ENCODE measurements around the gene GPR171.

The GPR171 gene

DNA sequence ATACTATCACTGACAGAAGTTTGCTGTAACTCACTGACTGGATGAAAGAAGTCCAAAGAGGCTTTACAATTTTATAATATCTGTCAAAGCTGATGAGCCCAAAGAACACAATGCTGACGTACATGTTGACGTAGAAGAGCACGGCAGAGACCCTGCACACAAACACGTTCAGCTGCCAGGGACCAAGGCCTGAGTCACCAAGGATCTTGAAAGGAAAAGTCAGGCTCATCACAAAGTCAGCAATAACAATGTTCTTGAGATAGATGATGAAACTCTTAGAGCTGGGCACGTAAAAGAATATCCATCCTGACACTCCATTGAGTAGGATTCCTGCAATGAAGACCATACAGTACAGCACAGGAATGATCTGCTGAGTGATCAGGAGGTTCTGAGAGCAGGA lies 10.9 kb upstream of the GPR171 start:
- Histone ChIP-seq H3K9ac (ENCODE audit: low read length) (no peak overlapping the region), H4K8ac (ENCODE audit: low read length) (no peak overlapping the region), H2BK15ac (ENCODE audit: low read depth, poor library complexity, severe bottlenecking) (no peak overlapping the region), H3K9me3 (ENCODE audit: control insufficient read depth, low read length) (no peaks in the 10 kb centered on the region), H3K27ac (ENCODE audit: low read length, poor library complexity, severe bottlenecking) (no peak overlapping the region), H3K4me1 (ENCODE audit: control insufficient read depth, insufficient read depth, low read depth, low read length) (peaks cover 10% of the 10 kb centered on the region), H2AFZ (ENCODE audit: low read depth, low read length) (no peak overlapping the region), H2BK12ac (ENCODE audit: low read length in 2 of 2) (no peak overlapping the region), H2AK5ac (ENCODE audit: low read length, severe bottlenecking) (no peak overlapping the region), H3K4me2 (ENCODE audit: low read length, poor library complexity, severe bottlenecking) (no peak overlapping the region), H2BK120ac (ENCODE audit: low read depth, low read length) (no peak overlapping the region), H3K4me3 (ENCODE audit: insufficient read depth in 1 of 2, low read depth in 1 of 2, low read length in 2 of 2) (no peak overlapping the region), H3K79me1 (replicated peaks; ENCODE audit: low read length, poor library complexity, severe bottlenecking) (peaks cover 2% of the 10 kb centered on the region), H4K91ac (ENCODE audit: low read length) (no peak overlapping the region), H3K36me3 (ENCODE audit: control insufficient read depth in 1 of 2, insufficient read depth in 2 of 2, low read depth in 1 of 2, low read length in 2 of 2) (no peaks in the 10 kb centered on the region), H3K4ac (ENCODE audit: low read depth in 1 of 2, low read length in 2 of 2) (no peak overlapping the region), H3K27me3 (ENCODE audit: control insufficient read depth in 1 of 2, insufficient read depth in 1 of 2, low read length in 2 of 2) (no peaks in the 10 kb centered on the region), H3K14ac (ENCODE audit: low read length in 2 of 2) (no peak overlapping the region), H3K23ac (ENCODE audit: low read length in 2 of 2) (no peak overlapping the region), H3K18ac (ENCODE audit: low read depth in 1 of 2, low read length in 2 of 2) (no peak overlapping the region), H2BK5ac (ENCODE audit: low read depth, low read length, poor library complexity, severe bottlenecking) (no peak overlapping the region)
- 67% methylated on average over 5 of the region's 5 CpGs for WGBS
- peak; percentile 67 for DNase-seq

DNA sequence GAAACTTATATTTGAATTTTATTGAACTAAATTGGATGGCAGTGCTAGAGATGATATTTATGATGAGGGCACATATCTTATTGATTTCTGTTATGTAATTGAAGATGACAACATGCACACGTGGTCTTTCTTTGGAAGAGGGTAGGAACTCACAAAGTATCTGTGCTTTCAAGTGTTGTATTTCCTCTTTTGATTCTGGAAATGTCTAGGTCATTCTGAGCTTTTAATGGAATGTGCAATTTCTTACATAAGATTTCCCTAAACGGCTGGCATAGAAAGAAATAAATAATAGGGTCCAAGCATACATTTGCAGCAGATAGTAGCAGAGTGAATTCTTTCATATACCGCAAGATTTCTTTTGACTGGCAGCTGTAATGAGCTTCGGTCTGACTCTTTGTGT lies 10.1 kb upstream of the GPR171 start:
- no peak overlapping the region for H2AK5ac ChIP-seq (ENCODE audit: low read length, severe bottlenecking)
- H3K4me3 ChIP-seq (ENCODE audit: insufficient read depth in 1 of 2, low read depth in 1 of 2, low read length in 2 of 2) = no peak overlapping the region
- H3K4me2 ChIP-seq (ENCODE audit: low read length, poor library complexity, severe bottlenecking) = no peak overlapping the region
- no peak overlapping the region for H3K27ac ChIP-seq (ENCODE audit: low read length, poor library complexity, severe bottlenecking)
- no peak for DNase-seq
- H3K36me3 ChIP-seq (ENCODE audit: control insufficient read depth in 1 of 2, insufficient read depth in 2 of 2, low read depth in 1 of 2, low read length in 2 of 2) = no peaks in the 10 kb centered on the region
- no peak overlapping the region for H2BK15ac ChIP-seq (ENCODE audit: low read depth, poor library complexity, severe bottlenecking)
- H3K9ac ChIP-seq (ENCODE audit: low read length) = no peak overlapping the region
- H2BK5ac ChIP-seq (ENCODE audit: low read depth, low read length, poor library complexity, severe bottlenecking) = no peak overlapping the region
- no peaks in the 10 kb centered on the region for H3K27me3 ChIP-seq (ENCODE audit: control insufficient read depth in 1 of 2, insufficient read depth in 1 of 2, low read length in 2 of 2)
- no peak overlapping the region for H3K23ac ChIP-seq (ENCODE audit: low read length in 2 of 2)
- no peak overlapping the region for H2BK12ac ChIP-seq (ENCODE audit: low read length in 2 of 2)
- 93% methylated on average over 4 of the region's 4 CpGs for WGBS
- no peak overlapping the region for H2BK120ac ChIP-seq (ENCODE audit: low read depth, low read length)
- peaks cover 10% of the 10 kb centered on the region for H3K4me1 ChIP-seq (ENCODE audit: control insufficient read depth, insufficient read depth, low read depth, low read length)
- H3K4ac ChIP-seq (ENCODE audit: low read depth in 1 of 2, low read length in 2 of 2) = no peak overlapping the region
- no peak overlapping the region for H3K14ac ChIP-seq (ENCODE audit: low read length in 2 of 2)
- H2AFZ ChIP-seq (ENCODE audit: low read depth, low read length) = no peak overlapping the region
- no peak overlapping the region for H3K18ac ChIP-seq (ENCODE audit: low read depth in 1 of 2, low read length in 2 of 2)
- no peak overlapping the region for H4K8ac ChIP-seq (ENCODE audit: low read length)
- H3K9me3 ChIP-seq (ENCODE audit: control insufficient read depth, low read length) = no peaks in the 10 kb centered on the region
- H3K79me1 ChIP-seq (replicated peaks; ENCODE audit: low read length, poor library complexity, severe bottlenecking) = peaks cover 2% of the 10 kb centered on the region
- H4K91ac ChIP-seq (ENCODE audit: low read length) = no peak overlapping the region

DNA sequence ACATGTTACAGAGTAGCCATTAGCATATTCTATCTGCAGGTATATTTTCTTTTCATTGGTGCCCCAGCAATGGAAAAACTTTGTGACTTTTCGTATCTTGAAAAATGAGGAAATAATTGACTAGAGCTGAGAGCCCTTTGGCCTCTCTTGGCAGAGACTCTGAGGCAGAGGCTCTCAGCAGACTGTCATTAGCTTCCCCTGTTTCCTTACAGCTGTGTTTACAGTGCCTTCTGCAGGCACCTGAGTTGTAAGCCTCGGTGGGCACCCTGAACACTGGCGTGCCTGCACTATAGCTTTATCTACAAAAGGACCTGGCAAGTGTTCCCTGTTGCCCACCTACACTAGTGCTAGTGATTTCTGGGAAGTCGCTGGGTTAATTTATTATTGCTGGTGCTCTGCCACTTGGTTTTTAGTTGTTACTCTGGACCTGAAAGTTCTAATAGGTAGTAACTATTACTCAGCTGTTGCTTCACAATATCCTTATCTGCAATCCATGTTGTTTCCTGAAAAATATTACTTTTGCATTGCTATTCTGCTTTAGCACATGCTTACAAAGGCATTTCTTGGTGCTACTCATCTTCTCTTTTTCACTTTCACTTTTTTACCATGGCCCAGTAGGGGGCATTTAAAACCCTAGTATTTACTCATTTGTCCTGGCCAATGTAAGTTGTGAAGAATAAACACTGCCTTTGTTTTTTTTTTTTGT lies 7.8 kb upstream of the GPR171 start:
- peak overlapping the region; percentile 49 for H3K27ac ChIP-seq (ENCODE audit: low read length, poor library complexity, severe bottlenecking)
- no peak overlapping the region for H3K4ac ChIP-seq (ENCODE audit: low read depth in 1 of 2, low read length in 2 of 2)
- H4K91ac ChIP-seq (ENCODE audit: low read length) = no peak overlapping the region
- H2BK5ac ChIP-seq (ENCODE audit: low read depth, low read length, poor library complexity, severe bottlenecking) = no peak overlapping the region
- H3K9ac ChIP-seq (ENCODE audit: low read length) = no peak overlapping the region
- no peak overlapping the region for H2BK12ac ChIP-seq (ENCODE audit: low read length in 2 of 2)
- H3K23ac ChIP-seq (ENCODE audit: low read length in 2 of 2) = no peak overlapping the region
- H3K14ac ChIP-seq (ENCODE audit: low read length in 2 of 2) = no peak overlapping the region
- no peak overlapping the region for H2AFZ ChIP-seq (ENCODE audit: low read depth, low read length)
- no peak overlapping the region for H3K4me3 ChIP-seq (ENCODE audit: insufficient read depth in 1 of 2, low read depth in 1 of 2, low read length in 2 of 2)
- no peak overlapping the region for H2BK15ac ChIP-seq (ENCODE audit: low read depth, poor library complexity, severe bottlenecking)
- H2AK5ac ChIP-seq (ENCODE audit: low read length, severe bottlenecking) = no peak overlapping the region
- no peak overlapping the region for H4K8ac ChIP-seq (ENCODE audit: low read length)
- H3K4me1 ChIP-seq (ENCODE audit: control insufficient read depth, insufficient read depth, low read depth, low read length) = peaks cover 6% of the 10 kb centered on the region
- WGBS = 75% methylated on average over 2 of the region's 4 CpGs
- no peaks in the 10 kb centered on the region for H3K27me3 ChIP-seq (ENCODE audit: control insufficient read depth in 1 of 2, insufficient read depth in 1 of 2, low read length in 2 of 2)
- DNase-seq = no peak
- H3K18ac ChIP-seq (ENCODE audit: low read depth in 1 of 2, low read length in 2 of 2) = no peak overlapping the region
- H3K36me3 ChIP-seq (ENCODE audit: control insufficient read depth in 1 of 2, insufficient read depth in 2 of 2, low read depth in 1 of 2, low read length in 2 of 2) = no peaks in the 10 kb centered on the region
- no peak overlapping the region for H2BK120ac ChIP-seq (ENCODE audit: low read depth, low read length)
- peak overlapping the region; percentile 31 for H3K4me2 ChIP-seq (ENCODE audit: low read length, poor library complexity, severe bottlenecking)
- no peaks in the 10 kb centered on the region for H3K9me3 ChIP-seq (ENCODE audit: control insufficient read depth, low read length)
- H3K79me1 ChIP-seq (replicated peaks; ENCODE audit: low read length, poor library complexity, severe bottlenecking) = no peaks in the 10 kb centered on the region

DNA sequence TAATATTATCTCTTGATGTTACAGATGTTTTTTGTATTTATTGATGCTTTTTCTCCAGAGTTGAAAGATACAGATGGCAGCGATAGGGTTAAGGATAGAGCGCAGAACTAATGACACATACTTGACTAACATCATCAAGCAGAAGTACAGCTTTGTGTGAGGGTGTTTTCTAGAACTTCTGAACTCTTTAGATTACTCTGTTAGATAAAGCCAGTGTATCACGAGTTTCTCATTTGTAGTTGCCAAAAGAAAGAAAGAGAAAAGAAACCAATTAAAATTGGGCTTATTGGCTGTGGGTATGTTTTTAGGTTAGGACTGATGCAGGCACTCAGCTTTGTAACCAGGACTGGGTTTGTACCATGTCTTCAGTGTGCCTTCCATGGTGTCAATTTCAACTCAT lies 6.6 kb upstream of the GPR171 start:
- Histone ChIP-seq H3K79me1 (replicated peaks; ENCODE audit: low read length, poor library complexity, severe bottlenecking) (no peaks in the 10 kb centered on the region), H2BK15ac (ENCODE audit: low read depth, poor library complexity, severe bottlenecking) (no peak overlapping the region), H3K4me3 (ENCODE audit: insufficient read depth in 1 of 2, low read depth in 1 of 2, low read length in 2 of 2) (no peak overlapping the region), H3K9me3 (ENCODE audit: control insufficient read depth, low read length) (no peaks in the 10 kb centered on the region), H4K91ac (ENCODE audit: low read length) (no peak overlapping the region), H2BK12ac (ENCODE audit: low read length in 2 of 2) (peak overlapping the region in 1 of 2 experiments; percentile 76), H2AFZ (ENCODE audit: low read depth, low read length) (no peak overlapping the region), H3K4me2 (ENCODE audit: low read length, poor library complexity, severe bottlenecking) (no peak overlapping the region), H3K9ac (ENCODE audit: low read length) (no peak overlapping the region), H4K8ac (ENCODE audit: low read length) (no peak overlapping the region), H3K23ac (ENCODE audit: low read length in 2 of 2) (no peak overlapping the region), H3K4me1 (ENCODE audit: control insufficient read depth, insufficient read depth, low read depth, low read length) (peaks cover 6% of the 10 kb centered on the region), H3K14ac (ENCODE audit: low read length in 2 of 2) (no peak overlapping the region), H3K36me3 (ENCODE audit: control insufficient read depth in 1 of 2, insufficient read depth in 2 of 2, low read depth in 1 of 2, low read length in 2 of 2) (no peaks in the 10 kb centered on the region), H3K4ac (ENCODE audit: low read depth in 1 of 2, low read length in 2 of 2) (no peak overlapping the region), H3K27me3 (ENCODE audit: control insufficient read depth in 1 of 2, insufficient read depth in 1 of 2, low read length in 2 of 2) (no peaks in the 10 kb centered on the region), H2BK120ac (ENCODE audit: low read depth, low read length) (no peak overlapping the region), H3K18ac (ENCODE audit: low read depth in 1 of 2, low read length in 2 of 2) (no peak overlapping the region), H2AK5ac (ENCODE audit: low read length, severe bottlenecking) (no peak overlapping the region), H3K27ac (ENCODE audit: low read length, poor library complexity, severe bottlenecking) (no peak overlapping the region), H2BK5ac (ENCODE audit: low read depth, low read length, poor library complexity, severe bottlenecking) (no peak overlapping the region)
- 94% methylated on average over 1 of the region's 3 CpGs for WGBS
- DNase-seq = no peak
